Panc1 (cell line): Measurements from ENCODE around the gene NOX3.
"Not testable (repeated sequence)": the region's sequence is repeated elsewhere in the genome, so short reads cannot be mapped to it uniquely, and the experiment has no call there.

Source experiments
- POLR2AphosphoS5 ChIP-seq: IDR thresholded peaks from 2 replicates; pipeline ENCODE4 v1.6.1; 2012; ENCODE audit warnings: mild to moderate bottlenecking, low read depth, low read length, moderate library complexity
- TF ChIP-seq, protein P1 (sequence below): fragments of 450-650 bp; IDR thresholded peaks from 2 replicates; pipeline ENCODE4 v1.5.1; 2017; ENCODE audit warnings: mild to moderate bottlenecking

DNA sequence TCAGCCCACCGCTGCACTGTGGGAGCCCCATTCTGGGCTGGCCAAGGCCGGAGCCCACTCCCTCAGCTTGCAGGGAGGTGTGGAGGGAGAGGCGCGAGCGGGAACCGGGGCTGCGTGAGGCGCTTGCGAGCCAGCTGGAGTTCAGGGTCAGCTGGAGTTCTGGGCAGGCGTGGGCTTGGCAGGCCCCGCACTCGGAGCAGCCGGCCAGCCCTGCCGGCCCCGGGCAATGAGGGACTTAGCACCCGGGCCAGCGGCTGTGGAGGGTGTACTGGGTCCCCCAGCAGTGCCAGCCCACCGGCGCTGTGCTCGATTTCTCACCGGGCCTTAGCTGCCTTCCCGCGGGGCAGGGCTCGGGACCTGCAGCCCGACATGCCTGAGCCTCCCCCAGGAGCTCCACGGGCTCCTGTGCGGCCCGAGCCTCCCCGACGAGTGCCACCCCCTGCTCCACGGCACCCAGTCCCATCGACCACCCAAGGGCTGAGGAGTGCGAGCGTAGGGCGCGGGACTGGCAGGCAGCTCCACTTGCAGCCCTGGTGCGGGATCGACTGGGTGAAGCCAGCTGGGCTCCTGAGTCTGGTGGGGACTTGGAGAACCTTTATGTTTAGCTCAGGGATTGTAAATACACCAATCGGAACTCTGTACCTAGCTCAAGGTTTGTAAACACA, 92.5 kb downstream of the NOX3 start:
- TF ChIP-seq, protein P1, sequence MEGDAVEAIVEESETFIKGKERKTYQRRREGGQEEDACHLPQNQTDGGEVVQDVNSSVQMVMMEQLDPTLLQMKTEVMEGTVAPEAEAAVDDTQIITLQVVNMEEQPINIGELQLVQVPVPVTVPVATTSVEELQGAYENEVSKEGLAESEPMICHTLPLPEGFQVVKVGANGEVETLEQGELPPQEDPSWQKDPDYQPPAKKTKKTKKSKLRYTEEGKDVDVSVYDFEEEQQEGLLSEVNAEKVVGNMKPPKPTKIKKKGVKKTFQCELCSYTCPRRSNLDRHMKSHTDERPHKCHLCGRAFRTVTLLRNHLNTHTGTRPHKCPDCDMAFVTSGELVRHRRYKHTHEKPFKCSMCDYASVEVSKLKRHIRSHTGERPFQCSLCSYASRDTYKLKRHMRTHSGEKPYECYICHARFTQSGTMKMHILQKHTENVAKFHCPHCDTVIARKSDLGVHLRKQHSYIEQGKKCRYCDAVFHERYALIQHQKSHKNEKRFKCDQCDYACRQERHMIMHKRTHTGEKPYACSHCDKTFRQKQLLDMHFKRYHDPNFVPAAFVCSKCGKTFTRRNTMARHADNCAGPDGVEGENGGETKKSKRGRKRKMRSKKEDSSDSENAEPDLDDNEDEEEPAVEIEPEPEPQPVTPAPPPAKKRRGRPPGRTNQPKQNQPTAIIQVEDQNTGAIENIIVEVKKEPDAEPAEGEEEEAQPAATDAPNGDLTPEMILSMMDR, result not testable (repeated sequence)
- TF ChIP-seq POLR2AphosphoS5, result not testable (repeated sequence)
